Naive B cell (primary cell): Measurements from ENCODE around the gene TMEM14B. TPM values are rescaled to one million over a fixed set of nuclear protein-coding genes. Genes with fewer than 3 reads are reported as not detected.
A peak's percentile ranks its signal among the peaks of the same experiment; 100 is the strongest.
"Not testable (repeated sequence)": the region's sequence is repeated elsewhere in the genome, so short reads cannot be mapped to it uniquely, and the experiment has no call there.

Experiments
- ATAC-seq, 2 donors: fragments of 150-1000 bp; cut with Tn5 transposase; 2 replicates each; pipeline ENCODE4 v1.10.0; 2021; ENCODE audit warnings: low read depth in 2 of 2, mild to moderate bottlenecking in 2 of 2, moderate library complexity in 2 of 2
- DNase-seq: peaks from one replicate; pipeline ENCODE4 v3.0.0; 2022
- H3K27ac Mint-ChIP-seq, 6 donors: one replicate each; pipeline ENCODE4 v1.8.0; 2020 to 2022; ENCODE audit warnings: mild to moderate bottlenecking in 6 of 6, mixed read lengths in 6 of 6, moderate library complexity in 5 of 6, inconsistent platforms in 2 of 6
- H3K27me3 Mint-ChIP-seq, 3 donors: one replicate each; pipeline ENCODE4 v1.8.0; 2021 to 2022; ENCODE audit warnings: mixed read lengths in 3 of 3, mild to moderate bottlenecking in 1 of 3
- H3K36me3 Mint-ChIP-seq, 2 donors: one replicate each; pipeline ENCODE4 v1.8.0; 2020 to 2022; ENCODE audit warnings: mixed read lengths in 2 of 2, inconsistent platforms in 1 of 2, mild to moderate bottlenecking in 1 of 2
- H3K4me1 Mint-ChIP-seq, 3 donors: one replicate each; pipeline ENCODE4 v1.8.0; 2020 to 2022; ENCODE audit warnings: mixed read lengths in 3 of 3, inconsistent platforms in 1 of 3, mild to moderate bottlenecking in 1 of 3, moderate library complexity in 1 of 3
- H3K4me3 Mint-ChIP-seq, 8 donors: one replicate each; pipeline ENCODE4 v1.8.0; 2020 to 2022; ENCODE audit warnings: mild to moderate bottlenecking in 8 of 8, mixed read lengths in 8 of 8, moderate library complexity in 8 of 8, inconsistent platforms in 2 of 8
- H3K9me3 Mint-ChIP-seq, 7 donors: one replicate each; pipeline ENCODE4 v1.8.0; 2020 to 2022; ENCODE audit warnings: mixed read lengths in 7 of 7, mild to moderate bottlenecking in 5 of 7, inconsistent platforms in 2 of 7, moderate library complexity in 1 of 7
- polyA plus RNA-seq, 6 donors: library from polyadenylated mRNA; unstranded; fragments of 300-500 nt; fragmentation: Illumina TruSeq; gene quantifications; one replicate each; pipeline ENCODE4 v1.2.3, GENCODE V29; 2021; ENCODE audit warnings: low read depth in 6 of 6

TMEM14B gene
- polyA plus RNA-seq = 100 to 1,000 TPM; 165 to 210 (median 186) TPM

DNA sequence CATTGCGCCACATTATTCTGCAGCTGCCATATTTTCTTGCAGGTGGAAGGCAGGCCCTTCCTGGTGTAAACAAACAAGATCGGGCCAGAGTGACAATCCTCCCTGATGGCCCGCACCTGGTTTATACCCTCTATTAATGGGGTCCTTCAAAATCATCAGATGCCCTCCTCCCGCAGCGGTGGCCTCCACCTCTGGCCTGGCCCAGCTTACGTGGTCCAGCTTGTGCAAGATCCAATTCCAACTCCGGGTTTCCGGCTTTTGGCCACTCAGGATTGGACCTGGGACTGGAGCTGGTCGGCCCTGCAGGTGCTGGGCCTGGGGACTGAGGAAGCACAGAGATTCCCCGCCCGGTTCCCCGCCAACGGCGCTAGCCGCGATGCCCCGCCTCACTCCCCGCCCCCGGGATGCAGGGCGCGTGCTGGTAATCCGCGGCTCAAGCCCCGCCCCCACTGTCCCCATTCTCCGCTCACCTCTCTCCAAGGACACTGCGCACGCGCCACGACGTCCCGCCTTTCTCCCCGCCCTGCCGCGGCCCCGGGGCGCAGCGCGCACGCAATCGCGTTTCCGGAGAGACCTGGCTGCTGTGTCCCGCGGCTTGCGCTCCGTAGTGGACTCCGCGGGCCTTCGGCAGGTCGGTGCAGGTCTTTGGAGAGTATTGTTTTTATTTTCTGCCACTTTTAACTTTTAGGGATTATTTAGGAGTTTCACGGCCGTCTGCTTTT lies at the start of gene TMEM14B:
Gene TMEM14B (plus strand): TSS at position 555 of the 722 bp plus-strand sequence. CDS start 1,441 bp downstream, outside the sequence.
- Mint-ChIP-seq H3K9me3 (no peaks in the 10 kb centered on the region), H3K4me3 (peak within 1 kb of the TSS; percentile 92 to 100 (median 97)), H3K27me3 (no peaks in the 10 kb centered on the region), H3K36me3 (peaks cover 0 to 3% of the 10 kb centered on the region in 2 donors), H3K4me1 (peaks cover 17 to 38% (median 23%) of the 10 kb centered on the region in 3 donors), H3K27ac (peak within 1 kb of the TSS; percentile 92 to 98 (median 96))
- ATAC-seq (peak; percentile 95), DNase-seq (peak; percentile 99)

DNA sequence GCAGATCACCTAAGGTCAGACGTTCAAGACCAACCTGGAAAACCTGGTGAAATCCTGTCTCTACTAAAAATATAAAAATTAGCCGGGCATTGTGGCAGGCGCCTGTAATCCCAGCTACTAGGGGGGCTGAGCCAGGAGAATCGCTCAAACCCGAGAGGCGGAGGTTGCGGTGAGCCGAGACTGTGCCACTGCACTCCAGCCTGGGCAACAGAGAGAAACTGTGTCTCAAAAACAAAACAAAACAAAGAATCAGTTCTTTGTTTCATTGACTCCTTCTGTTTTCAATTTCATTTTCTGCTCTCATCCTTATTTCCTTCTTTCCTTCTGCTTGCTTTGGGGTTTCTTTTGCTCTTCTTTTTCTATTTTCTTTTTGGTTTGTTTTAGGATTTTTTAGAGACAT lies 33.6 kb upstream of the TMEM14B start:
- H3K4me1 Mint-ChIP-seq = no peaks in the 10 kb centered on the region
- peak overlapping the region in 1 of 6 donors; percentile 90 for H3K27ac Mint-ChIP-seq
- H3K36me3 Mint-ChIP-seq = peaks cover 0 to 9% of the 10 kb centered on the region in 2 donors

DNA sequence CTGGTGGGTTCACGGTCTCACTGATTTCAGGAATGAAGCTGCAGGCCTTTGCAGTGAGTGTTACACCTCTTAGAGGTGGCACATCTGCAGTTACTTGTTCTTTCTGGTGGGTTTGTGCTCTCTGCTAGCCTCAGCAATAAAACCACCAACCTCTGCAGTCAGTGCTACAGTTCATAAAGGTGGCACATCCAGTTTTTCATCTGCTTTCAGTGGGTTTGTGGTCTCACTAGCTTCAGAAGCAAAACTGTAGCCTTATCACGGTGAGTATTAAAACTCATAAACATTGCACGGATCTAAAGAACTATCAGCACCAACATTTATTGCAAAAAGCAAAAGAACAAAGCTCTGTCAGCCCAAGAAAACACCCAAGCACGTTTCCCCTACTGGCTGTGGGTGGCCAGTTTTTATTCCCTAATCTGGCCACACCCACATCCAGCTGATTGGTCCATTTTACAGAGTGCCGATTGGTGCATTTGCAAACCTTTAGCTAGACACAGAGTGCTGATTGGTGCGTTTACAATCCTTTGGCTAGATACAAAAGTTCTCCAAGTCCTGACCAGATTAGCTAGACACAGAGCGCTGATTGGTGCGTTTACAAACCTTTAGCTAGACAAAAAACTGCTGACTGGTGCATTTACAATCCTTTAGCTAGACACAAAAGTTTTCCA lies 28.2 kb upstream of the TMEM14B start:
- Mint-ChIP-seq H3K4me1 (peaks cover 11 to 44% (median 36%) of the 10 kb centered on the region in 3 donors), H3K36me3 (no peaks in the 10 kb centered on the region)

More for the DNA sequence above, 33.6 kb upstream of the TMEM14B start:
- Mint-ChIP-seq H3K4me3 (peak overlapping the region in 1 of 8 donors; percentile 44), H3K9me3 (peaks cover 0 to 4% (median 3%) of the 10 kb centered on the region in 7 donors), H3K27me3 (no peaks in the 10 kb centered on the region)
- ATAC-seq = no peak
- no peak for DNase-seq

DNA sequence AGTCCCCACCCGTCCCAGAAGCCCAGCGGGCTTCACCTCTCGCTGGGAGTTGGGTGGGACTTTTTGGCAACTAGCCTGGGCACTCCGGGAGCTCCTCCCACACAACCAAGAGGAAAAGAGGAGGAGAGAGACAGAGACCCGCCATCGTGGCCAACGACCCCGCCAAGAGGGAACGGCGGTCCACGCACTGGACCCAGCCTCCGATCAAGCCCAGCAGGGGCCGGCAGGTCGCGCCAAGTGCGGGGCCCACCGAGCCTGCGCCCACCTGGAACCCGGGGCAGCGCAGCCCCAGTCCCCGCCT lies 27.7 kb upstream of the TMEM14B start:
- Mint-ChIP-seq H3K36me3 (no peaks in the 10 kb centered on the region), H3K4me3 (peak overlapping the region; percentile 73 to 98 (median 94)), H3K27me3 (no peaks in the 10 kb centered on the region), H3K4me1 (peaks cover 11 to 47% (median 36%) of the 10 kb centered on the region in 3 donors), H3K27ac (peak overlapping the region in 2 of 6 donors; percentile 54 to 57), H3K9me3 (peaks cover 0 to 7% (median 4%) of the 10 kb centered on the region in 7 donors)
- ATAC-seq = no peak
- DNase-seq = no peak

More for the DNA sequence above, 28.2 kb upstream of the TMEM14B start:
- Mint-ChIP-seq H3K27ac (peak overlapping the region in 3 of 6 donors; percentile 35 to 57 (median 54)), H3K9me3 (peaks cover 0 to 7% (median 4%) of the 10 kb centered on the region in 7 donors), H3K4me3 (peak overlapping the region; percentile 73 to 98 (median 94)), H3K27me3 (no peaks in the 10 kb centered on the region)
- ATAC-seq (peak; percentile 24 to 37), DNase-seq (no peak)

DNA sequence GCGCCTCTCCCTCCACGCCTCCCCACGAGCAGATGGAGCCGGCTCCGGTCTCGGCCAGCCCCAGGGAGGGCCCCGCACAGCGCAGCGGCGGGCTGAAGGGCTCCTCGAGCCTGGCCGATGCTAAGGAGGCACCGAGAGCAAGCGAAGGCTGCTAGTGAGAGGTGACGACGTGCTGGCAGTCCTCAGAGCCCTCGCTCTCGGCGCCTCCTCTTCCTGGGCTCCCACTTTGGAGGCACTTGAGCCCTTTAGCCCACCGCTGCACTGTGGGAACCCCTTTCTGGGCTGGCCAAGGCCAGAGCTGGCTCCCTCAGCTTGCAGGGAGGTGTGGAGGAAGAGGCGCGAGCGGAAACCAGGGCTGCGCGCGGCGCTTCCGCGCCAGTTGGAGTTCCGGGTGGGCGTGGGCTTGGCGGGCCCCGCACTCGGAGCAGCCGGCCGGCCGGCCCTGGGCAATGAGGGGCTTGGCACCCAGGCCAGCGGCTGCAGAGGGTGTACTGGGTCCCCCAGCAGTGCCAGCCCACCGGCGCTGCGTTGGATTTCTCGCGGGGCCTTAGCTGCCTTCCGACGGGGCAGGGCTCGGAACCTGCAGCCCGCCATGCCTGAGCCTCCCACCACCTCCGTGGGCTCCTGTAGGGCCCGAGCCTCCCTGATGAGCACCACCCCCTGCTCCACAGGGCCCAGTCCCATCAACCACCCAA lies 27.2 kb upstream of the TMEM14B start:
- Mint-ChIP-seq H3K27me3 (no peaks in the 10 kb centered on the region), H3K27ac (peak overlapping the region in 4 of 6 donors; percentile 57 to 87 (median 79)), H3K36me3 (peaks cover 0 to 2% of the 10 kb centered on the region in 2 donors), H3K4me1 (peaks cover 14 to 50% (median 39%) of the 10 kb centered on the region in 3 donors), H3K9me3 (peaks cover 0 to 7% (median 4%) of the 10 kb centered on the region in 7 donors), H3K4me3 (peak overlapping the region; percentile 85 to 98 (median 96))
- DNase-seq (peak; percentile 60), ATAC-seq (peak; percentile 54 to 57)

DNA sequence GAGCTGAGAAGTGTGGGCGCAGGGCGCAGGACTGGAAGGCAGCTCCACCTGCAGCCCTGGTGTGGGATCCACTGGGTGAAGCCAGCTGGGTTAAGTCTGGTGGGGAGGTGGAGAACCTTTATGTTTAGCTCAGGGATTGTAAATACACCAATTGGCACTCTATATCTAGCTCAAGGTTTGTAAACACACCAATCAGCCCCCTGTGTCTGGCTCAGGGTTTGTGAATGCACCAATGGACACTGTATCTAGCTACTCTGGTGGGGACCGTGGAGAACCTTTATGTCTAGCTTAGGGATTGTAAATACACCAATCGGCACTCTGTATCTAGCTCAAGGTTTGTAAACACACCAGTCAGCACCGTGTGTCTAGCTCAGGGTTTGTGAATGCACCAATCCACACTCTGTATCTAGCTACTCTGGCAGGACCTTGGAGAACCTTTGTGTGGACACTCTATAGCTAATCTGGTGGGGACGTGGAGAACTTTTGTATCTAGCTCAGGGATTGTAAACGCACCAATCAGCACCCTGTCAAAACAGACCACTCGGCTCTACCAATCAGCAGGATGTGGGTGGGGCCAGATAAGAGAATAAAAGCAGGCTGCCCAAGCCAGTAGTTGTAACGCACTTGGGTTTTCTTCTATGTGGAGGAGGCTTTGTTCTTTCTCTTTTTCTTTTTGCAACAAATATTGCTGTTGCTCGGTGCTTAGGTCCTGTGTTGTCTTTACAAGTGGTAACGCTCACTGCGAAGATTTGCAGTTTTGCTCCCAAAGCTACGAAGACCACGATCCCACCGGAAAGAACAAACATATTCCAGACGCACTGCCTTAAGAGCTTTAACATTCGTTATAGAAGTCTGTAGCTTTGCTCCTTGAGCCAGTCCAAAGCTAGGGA lies 26.4 kb upstream of the TMEM14B start:
- peak overlapping the region; percentile 95 to 98 (median 96) for H3K4me3 Mint-ChIP-seq
- not testable (repeated sequence) for H3K27me3 Mint-ChIP-seq, H3K36me3 Mint-ChIP-seq, ATAC-seq, H3K9me3 Mint-ChIP-seq, DNase-seq
- H3K4me1 Mint-ChIP-seq = peaks cover 18 to 54% (median 44%) of the 10 kb centered on the region in 3 donors
- peak overlapping the region in 5 of 6 donors; percentile 18 to 92 (median 83) for H3K27ac Mint-ChIP-seq

DNA sequence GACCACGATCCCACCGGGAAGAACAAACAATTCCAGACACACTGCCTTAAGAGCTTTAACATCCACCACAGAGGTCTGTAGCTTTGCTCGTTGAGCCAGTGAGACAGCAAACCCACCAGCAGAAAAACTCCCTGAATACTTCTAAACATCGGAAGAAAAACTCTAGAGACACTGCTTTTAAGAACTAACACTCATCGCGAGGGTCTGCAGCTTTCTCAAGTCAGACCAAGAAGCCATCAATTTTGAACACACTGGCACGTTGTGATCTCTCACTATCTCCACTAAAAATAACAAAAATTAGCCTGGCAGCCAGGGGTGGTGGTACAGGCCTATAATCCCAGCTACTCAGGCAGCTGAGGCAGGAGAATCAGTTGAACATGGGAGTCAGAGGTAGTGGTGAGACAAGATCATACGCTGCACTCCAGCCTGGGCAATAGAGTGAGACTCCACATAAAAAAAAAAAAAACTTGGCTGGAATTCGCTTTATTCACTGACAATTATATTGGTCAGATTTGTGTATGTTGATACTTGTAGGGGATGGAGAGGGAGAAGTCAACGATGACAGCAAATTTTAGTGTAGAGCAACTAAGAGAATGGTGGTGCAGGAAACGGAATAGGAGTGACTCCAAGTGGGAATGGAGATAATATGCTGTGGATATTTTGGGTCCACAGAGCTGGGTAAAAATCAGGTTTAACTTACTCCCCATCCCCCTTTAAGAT lies 25.6 kb upstream of the TMEM14B start:
- Mint-ChIP-seq H3K36me3 (peaks cover 0 to 7% of the 10 kb centered on the region in 2 donors), H3K27me3 (no peaks in the 10 kb centered on the region), H3K4me1 (peaks cover 20 to 55% (median 47%) of the 10 kb centered on the region in 3 donors), H3K4me3 (peak overlapping the region; percentile 95 to 98 (median 96)), H3K27ac (peak overlapping the region; percentile 64 to 96 (median 92)), H3K9me3 (peaks cover 0 to 7% (median 4%) of the 10 kb centered on the region in 7 donors)
- DNase-seq (no peak), ATAC-seq (no peak)

DNA sequence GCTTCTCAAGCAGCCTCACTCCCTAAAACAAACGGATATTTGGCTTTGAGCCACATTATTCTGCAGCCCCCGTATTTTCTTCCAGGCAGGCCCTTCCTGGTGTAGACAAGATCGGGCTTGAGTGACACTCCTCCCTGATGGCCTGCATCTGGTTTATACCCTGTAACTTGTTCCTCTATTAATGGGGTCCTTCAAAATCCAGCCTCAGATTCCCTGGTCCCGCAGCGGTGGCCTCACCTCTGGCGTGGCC lies 25.1 kb upstream of the TMEM14B start:
- Mint-ChIP-seq H3K9me3 (peaks cover 0 to 7% (median 4%) of the 10 kb centered on the region in 7 donors), H3K4me1 (peaks cover 23 to 58% (median 52%) of the 10 kb centered on the region in 3 donors), H3K4me3 (peak overlapping the region; percentile 95 to 98 (median 96)), H3K27me3 (no peaks in the 10 kb centered on the region), H3K27ac (peak overlapping the region; percentile 64 to 96 (median 90)), H3K36me3 (peaks cover 0 to 7% of the 10 kb centered on the region in 2 donors)
- ATAC-seq (peak; percentile 1), DNase-seq (no peak)

DNA sequence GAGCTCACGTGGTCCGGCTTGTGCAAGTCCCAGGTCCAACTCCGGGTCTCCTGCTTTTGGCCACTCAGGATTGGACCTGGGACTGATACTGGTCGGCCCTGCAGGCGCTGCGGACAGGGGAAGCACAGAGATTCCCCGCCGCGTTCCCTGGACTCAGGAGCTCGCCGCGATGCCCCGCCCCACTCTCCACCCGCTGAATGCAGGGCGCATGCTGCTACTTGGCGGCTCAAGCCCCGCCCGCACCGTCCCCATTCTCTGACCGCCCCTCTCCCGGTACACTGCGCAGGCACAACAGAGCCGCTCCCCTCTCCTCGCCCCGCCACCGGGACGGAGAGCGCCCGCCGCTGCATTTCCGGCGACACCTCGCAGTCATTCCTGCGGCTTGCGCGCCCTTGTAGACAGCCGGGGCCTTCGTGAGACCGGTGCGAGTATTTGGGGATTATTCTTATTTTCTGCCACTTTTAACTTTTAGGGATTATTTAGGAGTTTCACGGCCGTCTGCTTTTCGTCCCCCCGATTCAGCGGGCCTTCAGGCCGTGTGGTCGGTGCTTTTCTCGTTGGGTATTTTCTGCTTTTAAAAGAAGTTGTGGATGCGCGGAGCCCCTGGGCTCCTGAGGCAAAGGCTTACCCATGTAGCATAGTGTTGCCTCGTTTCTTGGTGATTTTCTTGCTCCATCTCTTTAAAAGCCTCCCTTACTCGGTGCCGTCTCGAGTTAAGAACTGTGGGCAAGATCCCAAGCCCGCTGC lies 24.6 kb upstream of the TMEM14B start, which contains the start of gene TMEM14C:
Gene TMEM14C (plus strand): TSS at position 251 of the 747 bp plus-strand sequence. CDS start 1,544 bp downstream, outside the sequence.
- Mint-ChIP-seq H3K4me3 (peak within 1 kb of the TSS; percentile 95 to 98 (median 96)), H3K4me1 (peaks cover 26 to 61% (median 57%) of the 10 kb centered on the region in 3 donors), H3K36me3 (peaks cover 2 to 7% of the 10 kb centered on the region in 2 donors), H3K27ac (peak within 1 kb of the TSS; percentile 64 to 96 (median 92)), H3K27me3 (no peaks in the 10 kb centered on the region), H3K9me3 (peaks cover 0 to 7% (median 4%) of the 10 kb centered on the region in 7 donors)
- DNase-seq (peak; percentile 75), ATAC-seq (peak; percentile 84 to 86)

DNA sequence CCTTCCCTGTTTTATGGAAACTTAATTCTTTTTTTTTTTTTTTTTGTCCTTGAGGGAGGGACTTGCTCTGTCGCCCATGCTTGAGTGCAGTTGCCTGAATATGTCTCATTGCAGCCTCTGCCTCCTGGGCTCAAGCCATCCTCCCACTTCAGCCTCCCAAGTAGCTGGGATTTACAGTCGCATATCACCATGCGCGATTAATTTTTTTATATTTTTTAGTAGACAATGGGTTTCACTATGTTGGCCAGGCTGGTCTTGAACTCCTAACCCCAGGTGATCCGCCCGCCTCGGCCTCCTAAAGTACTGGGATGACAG lies 24.1 kb upstream of the TMEM14B start:
- Mint-ChIP-seq H3K27me3 (no peaks in the 10 kb centered on the region), H3K4me3 (peak overlapping the region; percentile 95 to 98 (median 96)), H3K27ac (peak overlapping the region in 5 of 6 donors; percentile 64 to 96 (median 90)), H3K36me3 (peaks cover 7% of the 10 kb centered on the region in 2 donors), H3K9me3 (peaks cover 0 to 5% (median 2%) of the 10 kb centered on the region in 7 donors), H3K4me1 (peaks cover 28 to 64% (median 59%) of the 10 kb centered on the region in 3 donors)
- DNase-seq (no peak), ATAC-seq (no peak)

DNA sequence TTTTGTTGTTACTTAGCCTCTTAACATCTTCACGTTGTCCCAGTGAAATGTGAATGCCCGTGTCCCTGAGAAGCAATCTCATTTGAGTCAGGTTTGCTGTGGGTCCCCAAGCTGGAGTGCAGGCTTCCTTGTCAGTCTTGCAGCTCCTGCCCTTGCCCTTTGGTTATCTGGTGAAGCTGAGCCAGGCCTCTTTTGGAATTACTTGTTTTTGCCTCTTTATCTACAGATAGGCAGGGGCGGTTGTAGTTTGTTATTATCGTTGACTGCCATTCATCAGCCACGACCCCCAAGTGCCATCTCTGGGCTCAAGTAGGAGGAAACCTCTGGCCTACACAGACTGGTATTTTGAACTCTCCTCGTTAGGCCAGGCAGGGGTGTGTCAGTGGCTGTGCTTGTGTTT lies 22.6 kb upstream of the TMEM14B start:
- H3K4me3 Mint-ChIP-seq = peak overlapping the region in 4 of 8 donors; percentile 35 to 95 (median 68)

More for the DNA sequence above, 22.6 kb upstream of the TMEM14B start:
- DNase-seq (no peak), ATAC-seq (no peak)
- Mint-ChIP-seq H3K27ac (peak overlapping the region in 2 of 6 donors; percentile 52 to 65), H3K4me1 (peaks cover 28 to 59% (median 57%) of the 10 kb centered on the region in 3 donors), H3K27me3 (no peaks in the 10 kb centered on the region), H3K9me3 (no peaks in the 10 kb centered on the region), H3K36me3 (peaks cover 7% of the 10 kb centered on the region in 2 donors)
